ENCODE data around the gene PHB1.

- TF ChIP-seq POLR2AphosphoS5 (IDR thresholded peaks at IDR 0.05; ENCODE audit: low read depth, low read length) (no peak), POLR2A (IDR thresholded peaks at IDR 0.05; ENCODE audit: low read depth, low read length) (no peak)
These were observed 37.5 kb upstream of the PHB1 start for GRCh38 chr17:49452201-49452600.

All from GM12892 (cell line).